HG02763 (cell line): ENCODE results near the gene MAN1B1.
A peak's percentile ranks its signal among the peaks of the same experiment; 100 is the strongest.
"Not testable (repeated sequence)": the region's sequence is repeated elsewhere in the genome, so short reads cannot be mapped to it uniquely, and the experiment has no call there.

Source experiments
- ATAC-seq: cut with Tn5 transposase; IDR thresholded peaks from one replicate; pipeline ENCODE4 v1.9.1; 2021; ENCODE audit warnings: mild to moderate bottlenecking, moderate library complexity; ENCODE audit not compliant: unreplicated experiment

MAN1B1 gene

DNA sequence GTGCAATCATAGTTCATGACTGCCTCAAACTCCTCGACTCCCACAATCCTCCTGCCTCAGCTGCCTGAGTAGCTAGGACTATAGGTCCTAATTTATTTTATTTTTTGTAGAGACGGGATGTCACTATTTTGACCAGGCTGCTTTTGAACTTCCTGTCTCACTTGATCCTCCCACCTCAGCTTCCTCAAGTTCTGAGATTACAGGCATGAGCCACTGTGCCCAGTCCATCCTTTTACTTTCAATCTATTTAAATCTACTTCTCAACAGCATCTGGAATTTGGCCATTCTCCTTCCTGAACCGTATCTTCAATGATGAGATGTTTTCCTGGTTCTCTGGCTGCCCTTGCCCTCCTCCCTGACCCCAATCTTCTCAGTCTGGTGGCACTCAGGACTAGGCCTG, 40.0 kb downstream of the MAN1B1 start:
- ATAC-seq, result no peak

DNA sequence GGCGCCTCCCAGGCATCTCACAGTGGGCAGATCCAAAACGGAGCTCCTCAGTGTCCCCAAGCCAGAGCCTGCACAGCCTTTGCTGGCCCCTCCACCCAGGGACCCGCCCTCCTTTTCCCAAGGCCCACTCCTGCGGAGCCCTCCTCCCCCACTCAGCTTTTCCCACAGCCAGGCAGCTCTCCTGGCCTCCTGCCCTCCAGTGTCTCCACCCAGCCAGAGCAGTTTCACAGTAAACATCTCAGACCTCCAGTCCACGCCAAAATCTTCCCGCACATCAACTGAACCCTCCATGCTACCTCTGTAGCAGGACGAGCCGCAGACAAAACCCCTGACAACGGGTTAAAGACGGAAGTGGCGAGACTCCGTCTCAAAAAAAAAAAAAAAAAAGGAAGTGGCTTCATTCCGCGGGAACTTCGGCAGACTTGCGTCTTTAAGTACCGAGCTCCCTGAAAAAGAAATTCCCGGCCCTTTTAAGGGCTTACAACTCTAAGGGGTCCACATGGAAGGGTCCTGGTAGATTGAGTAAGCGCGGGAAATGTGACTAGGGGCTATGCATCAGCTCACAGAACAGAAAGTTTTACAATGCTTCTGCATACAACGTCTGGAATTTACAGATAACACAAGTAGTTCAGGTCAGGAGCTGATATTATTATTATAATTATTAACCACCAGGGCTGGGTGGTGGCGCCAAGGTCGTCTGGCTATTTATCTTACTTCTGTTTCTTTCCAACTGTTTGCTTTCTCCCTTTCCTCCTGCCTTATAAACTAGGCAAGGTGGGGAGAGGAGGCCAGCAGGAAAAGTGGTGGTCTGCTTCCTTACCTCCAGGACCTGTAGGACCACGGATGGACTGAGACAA, 40.7 kb downstream of the MAN1B1 start:
- no peak for ATAC-seq

DNA sequence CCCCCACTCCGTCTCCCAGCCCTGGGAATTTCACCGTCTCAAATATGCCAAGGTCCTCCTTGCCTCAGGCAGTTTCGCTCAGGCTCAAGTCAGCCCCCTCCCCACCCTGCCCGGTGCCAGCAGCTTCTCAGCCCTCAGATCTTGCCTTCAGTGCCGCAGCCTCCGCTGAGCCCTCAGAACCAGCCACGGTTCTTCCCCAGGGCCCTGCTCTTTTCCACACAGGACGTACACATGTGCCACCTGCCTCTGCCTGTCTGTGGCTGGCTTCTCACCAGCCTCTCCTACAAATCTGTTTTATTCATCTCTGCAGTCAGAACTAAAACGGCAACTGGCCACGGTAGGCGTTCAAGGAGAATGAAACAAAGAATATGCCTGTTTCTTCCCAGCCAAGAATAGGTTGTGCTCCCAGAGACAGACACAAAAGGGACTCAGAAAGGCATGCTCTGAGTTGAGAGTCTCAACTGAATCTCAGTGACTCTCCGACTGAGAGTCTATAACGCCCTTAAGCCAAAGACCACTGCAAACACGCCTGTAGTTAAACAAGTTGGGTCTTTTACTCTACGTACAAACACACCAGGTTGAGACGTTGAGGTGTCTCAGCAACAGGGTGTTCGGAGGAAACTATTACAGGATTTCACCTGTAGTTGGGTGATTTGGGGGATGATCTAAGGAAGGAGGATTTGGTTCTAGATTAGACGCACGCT, 41.5 kb downstream of the MAN1B1 start:
- no peak for ATAC-seq

DNA sequence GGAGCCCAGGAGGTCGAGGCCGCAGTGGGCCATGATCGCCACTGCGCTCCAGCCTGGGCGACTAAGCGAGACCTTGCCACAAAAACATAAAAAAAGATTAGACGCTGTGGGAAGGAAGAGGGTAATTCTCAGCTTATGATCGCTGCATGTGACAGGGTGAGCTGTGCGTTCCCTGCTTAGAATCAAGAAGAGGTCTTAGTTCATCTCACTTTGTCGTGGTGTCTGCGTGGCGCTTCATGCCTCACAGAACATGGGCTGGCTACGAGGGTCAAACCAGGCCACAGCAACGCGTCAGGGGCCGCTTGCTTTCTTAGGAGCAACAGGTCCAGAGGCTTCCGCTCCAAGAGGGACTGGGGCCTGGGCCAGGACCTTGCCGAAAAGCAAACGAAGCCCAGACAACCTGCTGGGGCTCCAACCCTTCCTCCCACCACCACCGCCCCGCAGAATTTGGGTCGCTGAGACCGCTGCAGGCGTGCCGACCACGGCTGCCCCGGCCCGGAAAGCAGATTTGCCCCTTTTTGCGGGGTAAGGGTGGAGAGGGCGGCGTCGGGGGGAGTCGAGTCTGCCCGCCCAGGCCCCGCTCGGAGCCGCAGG, 42.2 kb downstream of the MAN1B1 start:
- no peak for ATAC-seq

DNA sequence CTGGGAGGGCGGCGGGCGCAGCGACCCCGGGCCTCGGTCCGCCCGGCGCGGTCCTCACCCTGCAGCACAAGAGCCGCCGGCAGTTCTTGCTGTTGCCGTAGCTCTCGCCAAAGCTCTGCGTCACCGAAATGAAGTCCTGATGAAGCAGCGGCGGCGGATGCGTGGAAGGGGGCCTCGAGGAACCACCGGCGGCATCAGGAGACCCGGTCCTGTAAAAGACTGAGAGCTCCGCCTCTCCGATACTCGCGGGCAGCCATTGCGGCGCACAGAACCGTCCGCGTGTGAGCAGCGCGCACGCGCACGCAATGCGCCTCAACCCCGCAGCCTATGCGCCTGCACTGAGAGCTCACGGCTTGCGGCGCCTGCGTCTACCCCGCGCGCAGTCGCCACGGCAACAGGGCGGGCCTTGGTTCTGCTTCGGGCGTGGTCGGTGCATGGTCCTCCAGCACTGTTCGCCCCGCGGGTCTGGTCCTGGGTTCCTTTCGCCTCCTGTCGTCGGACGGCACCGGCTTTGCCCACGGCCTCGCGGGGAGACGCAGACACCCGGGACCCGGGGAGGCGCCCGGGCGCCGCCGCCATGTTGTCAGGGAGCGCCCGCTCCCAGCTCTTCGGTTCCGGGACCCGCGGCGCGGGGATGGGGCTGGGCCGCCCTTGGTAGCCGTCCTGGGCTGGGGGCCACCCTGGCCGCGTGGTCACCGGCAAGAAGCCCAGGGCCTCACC, 42.8 kb downstream of the MAN1B1 start:
- ATAC-seq, result peak; percentile 81

DNA sequence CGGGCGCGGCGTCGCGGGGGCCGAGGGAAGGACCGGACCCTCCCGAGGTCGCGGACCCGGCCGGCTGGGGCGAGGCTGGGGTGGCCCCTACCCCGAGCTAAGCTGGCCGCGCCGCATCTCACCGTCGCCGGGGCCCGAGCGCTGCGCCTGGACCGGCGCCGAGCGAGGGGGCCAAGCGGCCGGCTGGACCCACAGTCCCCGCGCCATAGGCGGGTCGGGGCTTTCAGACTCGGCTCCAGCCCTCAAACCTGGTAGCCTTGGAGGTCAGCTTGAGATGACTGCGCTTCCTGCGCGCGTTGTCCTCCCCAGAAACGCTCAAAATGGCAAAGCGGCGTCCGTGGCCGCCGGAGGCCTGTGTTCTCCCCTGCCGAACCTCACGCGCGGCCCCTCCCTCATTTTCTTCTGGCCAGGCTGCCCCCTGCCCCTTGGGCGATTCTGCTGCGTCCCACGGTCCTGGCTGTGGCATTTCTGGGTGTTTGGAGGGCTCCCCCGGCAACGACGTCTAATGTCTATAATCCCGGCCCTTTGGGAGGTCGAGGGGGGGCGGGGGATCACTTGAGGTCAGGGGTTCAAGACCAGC, 43.5 kb downstream of the MAN1B1 start:
- ATAC-seq, result peak; percentile 18

DNA sequence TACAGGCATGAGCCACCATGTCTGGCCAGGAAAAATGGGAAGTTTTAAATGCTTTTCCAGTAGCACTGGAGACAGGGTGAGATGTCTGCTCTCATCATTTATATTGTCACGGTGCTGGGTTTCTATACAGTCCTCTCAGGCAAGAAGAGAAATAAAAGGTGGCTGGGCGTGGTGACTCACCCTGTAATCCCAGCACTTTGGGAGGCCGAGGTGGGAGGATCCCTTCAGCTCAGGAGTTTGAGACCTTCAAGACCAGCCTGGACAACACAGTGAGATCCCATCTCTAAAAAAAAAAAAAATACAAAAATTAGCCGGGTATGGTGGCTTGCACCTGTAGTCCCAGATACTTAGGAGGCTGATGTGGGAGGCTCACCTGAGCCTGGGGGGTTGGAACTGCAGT, 47.4 kb downstream of the MAN1B1 start:
- ATAC-seq, result no peak

DNA sequence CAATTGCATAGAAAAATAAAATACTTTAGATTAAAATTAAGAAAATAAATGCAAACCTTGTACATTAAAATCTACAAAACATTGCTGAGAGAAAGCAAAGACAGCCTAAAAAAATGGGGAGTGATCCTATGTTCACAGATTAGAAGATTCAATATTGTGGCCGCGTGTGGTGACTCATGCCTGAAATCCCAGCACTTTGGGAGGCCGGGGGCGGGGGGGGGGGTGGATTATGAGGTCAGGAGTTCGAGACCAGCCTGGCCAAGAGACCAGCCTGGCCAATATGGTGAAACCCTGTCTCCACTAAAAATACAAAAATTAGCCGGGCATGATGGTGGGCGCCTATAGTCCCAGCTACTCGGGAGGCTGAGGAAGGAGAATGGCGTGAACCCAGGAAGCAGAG, 48.4 kb downstream of the MAN1B1 start:
- not testable (repeated sequence) for ATAC-seq

DNA sequence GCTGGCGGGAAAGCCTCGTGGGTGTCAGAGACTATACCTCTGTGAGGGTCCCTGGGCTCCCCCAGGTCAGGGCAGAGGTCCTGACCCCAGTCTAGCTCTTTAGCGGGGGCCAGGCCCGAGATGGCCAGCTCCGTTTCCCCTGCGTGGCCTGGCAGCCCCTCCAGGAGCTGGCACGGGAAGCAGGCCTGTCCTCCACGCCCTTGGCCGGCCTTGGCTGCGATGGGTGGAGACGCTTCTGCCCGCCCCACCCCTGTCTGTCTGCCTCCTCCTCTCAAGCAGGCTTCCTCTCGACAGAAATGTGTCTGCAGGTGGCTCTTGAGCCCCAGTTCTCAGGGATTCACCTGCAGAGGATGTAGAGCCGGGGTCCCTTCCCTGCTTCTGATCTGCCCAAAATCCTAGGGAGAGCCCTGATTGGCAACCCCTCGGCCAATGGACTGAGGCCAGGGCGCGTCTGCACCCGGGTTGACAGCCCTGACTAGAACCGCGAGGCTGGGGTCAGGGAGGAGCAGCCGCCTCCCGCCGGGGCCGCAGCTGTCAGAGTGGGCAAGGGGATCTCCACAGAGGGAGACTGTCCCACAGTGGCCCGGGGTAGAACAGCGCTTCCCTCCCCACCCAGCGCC, 49.6 kb downstream of the MAN1B1 start:
- no peak for ATAC-seq

DNA sequence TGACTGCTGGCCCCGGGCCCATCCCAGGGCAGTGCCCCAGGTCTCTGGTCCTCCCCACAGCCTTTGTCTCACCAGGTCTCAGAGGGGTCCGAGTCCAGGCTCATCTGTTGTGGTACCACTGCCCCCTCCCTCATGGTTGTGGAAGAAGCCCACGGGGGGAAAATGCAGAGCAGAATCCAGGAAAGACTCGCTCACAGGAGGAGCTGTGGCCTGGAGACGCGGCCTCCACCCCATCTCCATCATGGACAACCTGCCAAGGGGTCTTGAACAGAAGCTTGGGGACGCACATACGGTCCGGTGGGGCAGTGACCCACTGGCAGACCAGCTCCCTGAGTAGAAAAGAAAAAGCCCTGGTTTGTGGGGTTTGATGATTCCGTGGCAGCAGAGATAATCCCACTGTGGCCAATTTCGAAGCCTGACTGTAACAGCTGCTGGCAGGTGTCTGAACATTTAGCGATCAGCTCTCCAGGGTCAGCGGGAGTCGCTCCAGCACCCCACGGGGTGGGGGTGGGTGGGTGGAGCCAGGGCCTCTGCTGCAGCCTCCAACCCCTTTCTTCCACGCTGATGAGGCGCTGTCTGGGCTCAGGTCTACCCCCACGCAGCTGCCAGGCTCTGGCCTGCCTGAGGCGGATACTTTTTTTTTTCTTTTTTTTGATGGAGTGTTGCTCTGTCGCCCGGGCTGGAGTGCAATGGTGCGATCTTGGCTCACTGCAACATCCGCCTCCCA, 50.3 kb downstream of the MAN1B1 start:
- ATAC-seq, result no peak

DNA sequence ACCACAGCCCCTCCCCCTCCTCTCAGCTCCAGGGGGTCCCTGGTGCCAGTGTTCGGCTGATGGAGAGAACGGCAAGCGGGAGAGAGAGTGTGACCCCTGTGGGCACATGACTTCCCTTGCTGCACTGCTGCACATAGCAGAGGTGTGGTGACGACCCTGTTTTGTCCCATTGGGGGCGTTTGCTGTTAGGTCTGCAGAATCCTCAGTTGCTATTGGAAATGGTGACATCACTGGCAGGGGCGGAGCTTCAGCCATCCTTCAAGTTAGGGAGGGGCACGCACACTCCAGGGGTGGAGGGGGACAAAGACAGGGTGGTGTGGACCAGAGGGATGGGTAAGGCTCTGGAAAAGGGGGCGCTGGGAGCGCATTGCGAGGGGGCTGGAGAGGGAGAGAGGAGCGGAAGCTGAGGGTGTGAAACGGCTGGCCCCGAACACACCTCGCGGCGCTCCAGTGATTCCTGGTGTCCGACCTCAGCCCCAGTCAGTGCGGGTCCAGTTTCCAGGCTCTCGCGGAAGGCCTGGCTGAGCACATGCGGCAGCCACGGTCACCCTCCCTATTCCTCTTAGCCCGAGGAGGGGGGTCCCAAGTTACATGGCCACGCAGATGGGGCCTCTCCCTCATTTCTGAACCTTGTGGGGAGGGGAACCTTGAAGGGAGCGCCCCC, 51.4 kb downstream of the MAN1B1 start:
- no peak for ATAC-seq

DNA sequence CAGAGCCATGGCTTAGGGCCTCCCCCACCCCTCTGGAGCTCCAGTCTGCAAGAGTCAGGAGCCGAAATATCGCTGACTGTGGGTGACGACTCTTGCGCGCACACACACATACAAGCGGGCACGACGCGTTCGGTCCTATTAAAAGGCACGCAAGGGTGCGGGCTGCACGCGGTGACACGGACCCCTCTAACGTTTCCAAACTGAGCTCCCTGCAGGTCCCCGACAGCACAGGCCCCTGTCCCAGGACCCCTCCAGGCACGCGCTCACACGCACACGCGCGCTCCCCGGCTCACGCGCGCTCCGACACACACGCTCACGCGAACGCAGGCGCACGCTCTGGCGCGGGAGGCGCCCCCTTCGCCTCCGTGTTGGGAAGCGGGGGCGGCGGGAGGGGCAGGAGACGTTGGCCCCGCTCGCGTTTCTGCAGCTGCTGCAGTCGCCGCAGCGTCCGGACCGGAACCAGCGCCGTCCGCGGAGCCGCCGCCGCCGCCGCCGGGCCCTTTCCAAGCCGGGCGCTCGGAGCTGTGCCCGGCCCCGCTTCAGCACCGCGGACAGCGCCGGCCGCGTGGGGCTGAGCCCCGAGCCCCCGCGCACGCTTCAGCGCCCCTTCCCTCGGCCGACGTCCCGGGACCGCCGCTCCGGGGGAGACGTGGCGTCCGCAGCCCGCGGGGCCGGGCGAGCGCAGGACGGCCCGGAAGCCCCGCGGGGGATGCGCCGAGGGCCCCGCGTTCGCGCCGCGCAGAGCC, 52.1 kb downstream of the MAN1B1 start, which contains the start of gene GRIN1:
TSS of gene GRIN1 (plus strand) at position 433 of the 746 bp plus-strand sequence. CDS start 333 bp downstream, outside the sequence.
- no peak for ATAC-seq

DNA sequence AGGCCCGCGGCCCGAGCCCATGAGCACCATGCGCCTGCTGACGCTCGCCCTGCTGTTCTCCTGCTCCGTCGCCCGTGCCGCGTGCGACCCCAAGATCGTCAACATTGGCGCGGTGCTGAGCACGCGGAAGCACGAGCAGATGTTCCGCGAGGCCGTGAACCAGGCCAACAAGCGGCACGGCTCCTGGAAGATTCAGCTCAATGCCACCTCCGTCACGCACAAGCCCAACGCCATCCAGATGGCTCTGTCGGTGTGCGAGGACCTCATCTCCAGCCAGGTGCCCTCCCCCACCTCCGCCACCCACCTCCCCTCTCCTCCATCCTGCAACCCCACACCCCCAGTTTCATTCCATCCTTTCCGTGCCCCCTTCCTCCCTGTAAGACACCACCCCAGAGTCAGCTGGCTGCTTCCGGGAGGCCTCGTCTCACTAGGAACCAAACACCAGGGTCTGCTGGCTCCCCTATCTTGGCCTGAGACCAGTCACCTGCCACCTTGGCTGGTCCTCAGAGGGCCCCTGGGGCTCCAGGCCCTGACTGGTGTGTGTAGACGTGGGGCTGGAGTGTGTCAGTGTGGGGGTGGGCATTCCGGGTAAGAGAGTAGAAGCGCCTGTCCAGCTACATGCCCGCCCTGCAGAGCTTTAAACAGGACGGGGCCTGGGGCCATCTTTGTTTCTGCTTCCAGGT, 52.8 kb downstream of the MAN1B1 start:
- ATAC-seq, result no peak

DNA sequence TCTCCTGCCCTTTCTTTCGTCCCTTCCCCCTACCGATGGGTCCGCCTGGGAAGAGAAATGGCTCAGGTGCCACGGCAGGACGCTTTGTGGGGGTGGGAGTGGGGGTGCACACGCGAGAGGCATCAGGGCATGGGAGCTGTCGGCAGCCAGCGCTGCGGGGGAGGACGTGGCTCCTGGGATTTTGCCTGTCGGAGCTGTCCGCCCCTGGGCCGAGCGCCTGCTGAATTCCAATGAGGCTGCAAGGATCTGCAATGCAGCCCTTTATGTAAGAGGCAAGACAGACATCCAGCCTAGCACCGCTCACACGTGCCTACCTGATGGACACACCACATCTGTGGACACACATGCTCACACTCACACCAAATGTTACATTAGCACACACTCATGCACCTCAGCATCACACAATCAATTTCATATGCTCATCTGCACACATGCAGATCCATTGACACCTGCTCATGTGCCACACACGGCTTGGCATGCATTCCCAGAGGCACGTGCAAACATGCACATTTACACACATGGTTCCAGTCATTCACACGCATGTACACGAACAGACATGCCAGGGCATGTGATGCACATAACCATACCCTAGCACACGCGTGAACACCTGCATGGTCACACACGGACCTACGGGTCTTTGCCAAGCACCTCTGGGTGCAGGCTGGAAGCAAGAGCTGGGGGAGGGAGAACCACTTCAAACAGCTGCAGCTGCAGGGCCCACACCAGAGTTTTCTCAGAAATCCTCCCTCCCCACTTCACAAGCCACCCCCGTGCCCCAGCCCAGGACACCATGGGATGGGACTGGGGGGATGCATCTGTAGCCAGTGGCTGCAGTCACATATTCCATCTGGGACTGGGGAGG, 53.6 kb downstream of the MAN1B1 start:
- ATAC-seq, result no peak

DNA sequence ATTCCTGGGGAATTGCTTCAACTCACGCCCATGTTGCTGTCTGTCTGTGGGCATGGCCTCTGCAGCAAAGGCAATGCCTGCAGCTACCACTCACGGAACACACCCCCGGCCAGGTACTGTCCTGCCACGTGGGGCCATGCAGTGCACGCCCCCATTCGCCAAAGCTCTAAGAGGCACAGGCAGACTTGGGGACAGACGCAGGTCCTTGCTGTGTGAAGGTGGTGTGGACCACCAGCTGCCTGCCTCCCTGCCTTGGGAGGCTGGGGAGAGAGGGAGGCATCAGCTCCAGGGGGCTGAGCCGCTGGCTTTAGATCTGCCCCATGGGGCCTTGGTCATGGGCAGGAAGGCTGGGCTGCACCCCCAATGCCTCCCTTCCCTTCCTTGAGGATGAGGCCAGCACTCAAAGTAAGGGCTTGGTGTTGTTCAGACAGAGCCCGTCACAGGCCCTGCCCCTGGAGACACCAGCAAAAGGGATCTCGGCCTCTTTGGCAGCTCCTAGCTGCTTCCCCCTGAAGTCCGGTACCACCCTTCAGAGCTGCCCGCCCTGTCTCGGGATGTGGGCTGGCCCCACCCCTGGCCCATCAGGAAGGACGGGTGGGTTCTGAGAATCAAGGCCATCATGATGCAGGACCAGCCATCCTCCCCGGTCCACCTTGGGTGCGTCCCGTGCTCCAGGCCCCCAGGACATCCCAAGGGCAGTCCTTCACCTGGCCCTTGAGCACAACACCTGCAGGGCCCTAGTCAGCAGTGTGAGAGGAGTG, 54.4 kb downstream of the MAN1B1 start:
- ATAC-seq, result no peak
